Myocyte (in vitro differentiated cells): Measurements from ENCODE around the gene TMEM254. TPM values are rescaled to one million over a fixed set of nuclear protein-coding genes. Genes with fewer than 3 reads are reported as not detected.
A peak's percentile ranks its signal among the peaks of the same experiment; 100 is the strongest.
"Not testable (repeated sequence)": the region's sequence is repeated elsewhere in the genome, so short reads cannot be mapped to it uniquely, and the experiment has no call there.

Experiments
- DNase-seq: peaks from one replicate; pipeline ENCODE4 v3.0.0-alpha.2; 2012; ENCODE audit warnings: low read depth
- polyA plus RNA-seq: library from polyadenylated mRNA; unstranded; fragments of >200 nt; gene quantifications from one replicate; pipeline ENCODE4 v1.2.1, GENCODE V29; 2012; ENCODE audit warnings: missing spikeins
- total RNA-seq: library from RNA; depleted of rRNA; stranded (reverse); fragments of >200 nt; gene quantifications from 2 replicates; pipeline ENCODE4 v1.2.3, GENCODE V29; 2014

The TMEM254 gene, protein sequence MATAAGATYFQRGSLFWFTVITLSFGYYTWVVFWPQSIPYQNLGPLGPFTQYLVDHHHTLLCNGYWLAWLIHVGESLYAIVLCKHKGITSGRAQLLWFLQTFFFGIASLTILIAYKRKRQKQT
- 7.4 and 11.2 TPM in 2 replicates for total RNA-seq
- polyA plus RNA-seq = 12.6 TPM

DNA sequence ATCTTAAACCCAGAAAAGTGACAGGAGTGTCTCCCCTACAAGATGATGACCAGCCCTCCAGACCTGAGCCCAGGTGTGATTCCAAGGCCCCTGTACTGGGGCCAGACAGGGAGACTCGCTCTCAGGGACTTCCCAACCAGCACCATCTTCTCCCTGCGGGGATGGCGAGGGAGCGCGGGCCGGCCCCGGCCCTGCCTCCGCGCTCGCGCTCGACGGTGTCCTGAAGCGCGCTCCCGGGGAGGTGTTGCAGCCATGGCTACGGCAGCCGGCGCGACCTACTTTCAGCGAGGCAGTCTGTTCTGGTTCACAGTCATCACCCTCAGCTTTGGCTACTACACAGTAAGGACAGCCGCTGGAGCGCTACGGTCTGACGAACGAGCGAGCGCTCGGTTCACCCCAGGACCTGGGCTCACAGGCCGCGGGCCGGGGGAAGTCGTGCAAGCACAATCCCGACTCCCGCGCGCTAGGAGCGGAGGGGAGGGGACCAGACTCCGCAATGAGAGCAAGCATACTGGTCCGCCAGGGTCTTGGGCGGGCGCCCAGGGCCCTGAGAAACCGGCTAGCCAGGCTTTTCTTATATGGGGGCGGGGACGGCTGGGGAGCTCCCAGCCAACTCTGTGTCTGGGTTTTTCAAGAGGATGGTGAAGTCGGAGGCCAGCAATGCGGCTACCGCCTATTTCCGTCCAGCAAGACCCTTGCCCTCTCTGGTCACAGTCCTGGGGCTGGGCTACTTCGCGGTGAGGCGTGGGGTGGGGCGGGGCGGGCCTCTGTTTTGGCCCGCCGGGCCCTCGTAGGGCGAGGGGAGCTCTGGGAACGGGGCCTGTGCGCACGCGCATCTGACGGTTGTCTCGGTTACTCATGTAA is at the start of gene TMEM254:
Gene TMEM254 (plus strand): TSS at position 218 of the 864 bp plus-strand sequence. CDS start 35 bp downstream, at position 253.
- DNase-seq = peak; percentile 93

DNA sequence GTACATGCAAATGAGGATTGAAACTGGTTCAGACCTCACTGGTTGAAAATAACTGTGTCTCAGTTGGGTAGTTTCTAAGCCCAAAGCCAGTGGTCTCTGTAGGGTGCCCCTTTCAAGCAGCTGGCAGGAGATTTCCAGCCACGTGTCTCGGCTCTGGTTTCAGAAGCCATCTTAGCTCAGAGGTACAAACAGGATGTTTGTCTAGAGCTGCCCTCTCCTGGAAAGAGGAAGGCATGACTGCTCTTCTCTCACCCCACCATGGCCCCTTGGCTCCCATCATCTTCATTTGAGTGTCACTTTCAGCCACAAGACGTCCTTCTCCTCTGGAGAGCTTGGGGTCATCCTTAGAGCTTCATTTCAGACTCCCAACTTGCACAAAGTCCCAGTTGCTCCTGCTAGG is 49.3 kb upstream of the TMEM254 start:
- peak; percentile 51 for DNase-seq

DNA sequence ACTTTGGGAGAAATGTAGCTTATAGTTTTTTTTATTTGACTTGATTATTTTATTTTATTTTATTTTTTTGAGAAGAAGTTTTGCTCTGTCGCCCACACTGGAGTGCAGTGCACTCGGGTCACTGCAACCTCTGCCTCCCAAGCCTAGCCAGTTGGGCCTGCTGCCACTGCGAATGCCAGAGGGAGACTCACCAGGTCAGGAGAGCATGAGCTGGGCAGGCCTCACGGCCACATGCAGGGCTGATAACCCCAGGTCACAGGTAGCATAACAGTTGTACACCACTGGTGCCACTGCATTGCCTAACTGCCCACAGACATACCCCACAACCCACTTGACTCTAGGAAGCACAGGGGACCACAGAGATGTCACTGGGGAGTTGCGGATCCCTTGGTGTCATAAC is 48.6 kb upstream of the TMEM254 start:
- DNase-seq = not testable (repeated sequence)

DNA sequence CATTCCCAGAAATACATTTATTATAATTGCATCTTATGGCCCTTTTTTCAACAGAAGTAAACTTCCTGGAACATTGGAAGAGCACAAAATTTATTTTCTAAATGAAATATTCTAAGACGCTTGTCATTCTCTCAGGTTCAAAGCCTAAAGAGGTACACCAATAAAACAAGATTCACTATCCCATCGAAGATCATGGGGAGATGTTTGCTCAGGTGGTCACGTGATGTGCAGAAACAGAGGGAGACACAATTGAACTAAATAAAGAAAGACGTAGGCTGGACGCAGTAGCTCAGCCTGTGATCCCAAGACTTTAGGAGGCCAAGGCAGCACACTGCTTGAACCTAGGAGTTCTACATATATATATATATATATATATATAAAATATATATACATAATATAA is 46.0 kb upstream of the TMEM254 start:
- DNase-seq = no peak

DNA sequence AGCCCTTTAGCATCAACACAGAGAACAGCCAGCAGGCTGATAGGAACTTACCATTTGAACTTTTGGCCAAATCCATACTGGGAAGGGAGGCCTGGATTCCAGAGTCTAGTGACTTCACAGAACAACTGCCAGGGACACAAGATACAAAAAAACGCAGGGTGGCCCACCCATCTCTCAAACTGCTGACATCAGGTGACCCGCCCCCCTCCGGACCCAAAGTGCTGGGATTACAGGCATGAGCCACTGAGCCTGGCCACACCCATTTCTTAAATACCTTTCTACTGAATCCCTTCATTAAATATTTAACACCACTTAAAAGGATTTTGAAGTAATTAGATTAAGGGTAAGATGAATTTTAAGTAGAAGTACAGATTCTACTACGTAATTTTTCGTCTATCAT is 43.7 kb upstream of the TMEM254 start:
- not testable (repeated sequence) for DNase-seq

DNA sequence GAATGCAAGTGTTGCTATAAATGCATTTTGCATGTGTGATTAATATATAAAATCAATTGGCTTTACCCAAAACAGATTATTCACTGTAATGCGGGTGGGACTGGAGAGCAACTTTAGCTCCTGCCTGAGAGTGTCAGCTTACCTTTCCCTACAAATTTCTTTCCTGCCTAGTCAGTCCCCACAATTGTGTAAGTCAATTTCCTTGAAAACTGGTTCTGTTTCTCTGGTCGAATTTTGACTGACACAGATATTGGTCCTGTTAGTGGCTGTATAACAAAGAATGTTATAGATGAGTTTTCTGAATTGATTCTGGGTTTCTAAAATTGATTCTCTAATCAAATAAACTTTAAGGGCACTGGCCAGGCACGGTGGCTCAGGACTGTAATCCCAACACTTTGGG is 43.0 kb upstream of the TMEM254 start:
- DNase-seq = not testable (repeated sequence)

DNA sequence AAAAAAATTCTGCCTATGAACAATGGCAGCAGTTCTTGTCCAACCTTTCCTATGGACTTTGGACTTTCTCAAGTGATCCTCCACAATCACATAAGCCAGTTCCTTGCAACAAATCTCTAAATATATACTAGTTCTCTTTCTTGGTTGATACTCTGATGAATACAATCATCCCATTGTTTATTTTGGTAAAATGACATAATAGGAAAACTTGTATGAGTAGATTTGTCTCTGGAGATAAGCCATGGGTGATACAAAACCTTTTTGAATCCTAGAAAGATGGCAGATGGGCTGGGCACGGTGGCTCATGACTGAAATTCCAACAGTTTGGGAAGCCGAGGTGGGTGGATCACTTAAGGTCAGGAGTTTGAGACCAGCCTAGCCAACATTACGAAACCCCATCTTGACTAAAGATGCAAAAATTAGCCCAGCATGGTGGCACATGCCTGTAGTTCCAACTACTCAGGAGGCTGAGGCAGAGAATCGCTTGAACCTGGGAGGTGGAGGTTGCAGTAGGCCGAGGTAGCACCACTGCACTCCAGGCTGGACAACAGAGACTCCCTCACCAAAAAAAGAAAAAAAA is 41.5 kb upstream of the TMEM254 start:
- peak; percentile 9 for DNase-seq

DNA sequence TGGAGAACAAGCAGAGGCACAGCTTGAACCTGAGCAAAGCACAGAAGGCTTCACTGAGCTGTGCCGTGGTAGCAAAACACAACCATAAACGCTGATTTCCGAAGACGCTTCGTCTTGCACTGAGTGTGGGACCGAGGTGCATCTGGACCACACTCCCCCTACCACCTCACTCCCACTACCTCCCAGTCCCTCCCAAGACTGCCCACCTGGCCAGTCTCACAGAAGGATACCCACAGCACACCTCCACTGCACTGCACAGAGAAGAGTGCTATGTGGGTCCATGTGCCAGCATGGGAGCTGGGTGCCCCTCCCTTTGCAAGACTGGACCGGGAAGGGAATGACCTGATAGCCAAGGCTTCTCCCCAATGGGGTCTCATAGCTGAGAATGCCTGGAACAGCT is 40.2 kb upstream of the TMEM254 start:
- not testable (repeated sequence) for DNase-seq

DNA sequence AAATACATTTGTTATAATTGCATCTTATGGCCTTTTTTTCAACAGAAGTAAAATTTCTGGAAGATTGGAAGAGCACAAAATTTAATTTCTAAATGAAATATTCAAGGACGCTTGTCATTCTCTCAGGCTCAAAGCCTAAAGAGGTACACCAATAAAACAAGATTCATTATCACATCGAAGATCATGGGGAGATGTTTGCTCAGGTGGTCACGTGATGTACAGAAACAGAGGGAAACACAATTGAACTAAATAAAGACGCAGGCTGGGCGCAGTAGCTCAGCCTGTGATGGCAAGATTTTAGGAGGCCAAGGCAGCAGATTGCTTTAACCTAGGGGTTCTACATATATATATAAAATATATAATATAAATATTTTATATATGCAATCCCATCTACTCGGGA is 37.3 kb upstream of the TMEM254 start:
- no peak for DNase-seq

DNA sequence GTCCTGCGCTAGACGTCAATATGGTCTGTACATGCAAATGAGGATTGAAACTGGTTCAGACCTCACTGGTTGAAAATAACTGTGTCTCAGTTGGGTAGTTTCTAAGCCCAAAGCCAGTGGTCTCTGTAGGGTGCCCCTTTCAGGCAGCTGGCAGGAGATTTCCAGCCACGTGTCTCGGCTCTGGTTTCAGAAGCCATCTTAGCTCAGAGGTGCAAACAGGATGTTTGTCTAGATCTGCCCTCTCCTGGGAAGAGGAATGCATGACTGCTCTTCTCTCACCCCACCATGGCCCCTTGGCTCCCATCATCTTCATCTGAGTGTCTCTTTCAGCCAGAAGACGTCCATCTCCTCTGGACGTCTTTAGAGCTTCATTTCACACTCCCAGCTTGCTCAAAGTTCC is 33.5 kb upstream of the TMEM254 start:
- not testable (repeated sequence) for DNase-seq

DNA sequence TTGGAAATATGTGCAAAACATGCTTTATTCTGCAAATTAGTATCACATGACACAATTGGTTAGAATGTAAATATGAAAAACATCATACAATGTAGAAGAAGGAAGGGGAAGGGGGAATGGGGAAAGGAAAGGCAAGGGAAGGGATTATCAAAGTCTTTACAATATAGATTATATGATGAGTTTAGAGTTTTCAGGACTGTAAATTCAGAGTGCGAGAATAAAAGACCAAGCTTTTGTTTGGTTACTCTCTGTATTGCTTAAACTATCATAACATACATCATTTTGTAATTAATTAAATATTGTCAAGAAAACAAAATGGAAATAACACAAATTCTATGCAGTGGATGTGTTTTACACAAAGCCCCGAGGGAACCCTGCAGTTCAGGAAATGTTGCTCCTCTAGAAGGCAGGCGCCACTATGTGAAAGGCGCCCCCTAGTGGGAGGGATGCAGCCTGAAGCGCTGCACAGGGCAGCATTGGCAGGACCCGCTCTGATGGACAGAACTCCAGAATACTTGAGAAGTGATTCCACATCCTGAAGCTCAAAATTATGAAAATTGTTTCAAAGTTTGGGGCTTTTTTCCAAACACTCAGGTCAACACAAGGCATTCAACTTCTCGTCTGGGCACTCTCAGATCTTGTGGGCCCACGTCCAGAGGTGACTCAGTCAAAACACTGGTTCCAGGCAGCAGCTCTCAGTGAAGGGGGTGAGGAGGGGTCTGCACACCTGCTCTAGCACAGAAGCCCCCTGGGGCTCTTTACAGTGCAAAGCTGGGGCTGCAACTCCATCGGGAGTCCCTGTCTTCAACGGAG is 31.6 kb upstream of the TMEM254 start:
- peak; percentile 79 for DNase-seq

DNA sequence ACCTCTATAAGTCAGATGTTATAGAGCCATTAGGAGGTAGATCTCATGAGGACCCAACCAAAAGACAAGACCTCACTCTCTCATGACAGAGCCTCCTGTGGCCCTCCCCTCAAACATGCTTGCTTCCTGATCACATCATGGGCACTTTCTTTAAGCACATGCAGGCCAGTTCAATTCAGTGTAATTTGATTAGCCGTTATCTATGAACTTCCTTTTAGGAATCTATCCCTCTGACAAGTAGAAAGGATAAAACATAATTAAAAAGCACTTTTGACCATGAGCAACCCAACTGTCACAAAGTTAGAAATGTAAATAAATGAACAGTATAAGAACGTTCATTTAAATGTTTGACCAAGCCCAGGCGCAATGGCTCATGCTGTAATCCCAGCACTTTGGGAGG is 27.7 kb upstream of the TMEM254 start:
- no peak for DNase-seq

DNA sequence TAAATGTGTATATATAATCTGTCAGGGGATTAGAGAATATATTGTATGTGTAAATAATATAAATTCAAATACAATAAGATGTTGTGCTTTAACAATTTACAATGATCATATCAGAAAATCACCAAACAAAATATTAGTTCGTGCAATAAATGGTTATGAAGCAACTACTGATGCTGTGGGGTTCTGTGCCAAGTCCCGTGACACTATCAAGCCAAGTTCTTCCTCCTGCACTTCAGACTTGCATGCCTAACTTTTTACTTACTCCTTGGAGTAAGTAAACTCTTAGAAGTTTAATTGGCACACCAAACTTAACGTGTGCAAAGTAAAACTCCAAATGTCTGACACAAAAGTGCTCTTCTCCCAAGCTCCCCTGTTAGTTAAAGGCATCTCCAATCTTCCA is 26.5 kb upstream of the TMEM254 start:
- no peak for DNase-seq

DNA sequence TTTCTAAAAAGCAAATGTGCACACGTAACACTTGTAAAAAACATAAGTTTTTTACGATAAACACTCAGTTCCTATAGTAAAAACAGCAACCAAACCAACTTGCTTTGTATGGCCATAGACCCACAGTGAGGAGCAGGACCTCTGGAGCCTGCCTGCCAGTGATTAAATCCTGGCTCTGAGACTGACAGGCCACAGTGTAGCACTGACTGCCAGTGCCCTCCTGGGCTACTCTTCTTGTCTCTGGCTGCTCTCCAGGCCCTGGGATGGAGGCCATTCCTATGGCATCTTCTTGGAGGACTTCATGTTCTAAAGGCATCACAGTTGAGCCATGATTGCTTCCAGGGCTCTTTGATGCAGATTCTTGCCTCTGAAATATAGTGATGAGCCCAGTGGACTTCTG is 22.7 kb upstream of the TMEM254 start:
- no peak for DNase-seq

DNA sequence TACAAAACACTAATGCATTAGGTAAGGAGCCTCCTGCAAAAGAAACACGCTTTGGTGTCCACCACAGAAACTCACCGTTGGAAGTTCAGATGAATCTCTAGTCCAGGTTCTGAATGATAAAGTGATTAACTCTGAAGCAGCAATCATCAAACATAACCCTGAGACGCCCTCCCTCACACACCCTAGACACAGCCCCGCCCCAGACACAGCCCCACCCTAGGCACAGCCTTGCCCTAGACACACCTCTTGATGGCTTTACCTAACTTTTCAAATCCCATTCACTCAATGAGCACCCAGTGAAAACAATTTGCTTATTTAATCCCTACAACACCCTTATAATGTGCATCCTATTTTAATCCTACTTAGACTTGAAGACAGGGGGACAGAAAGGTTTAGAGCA is 21.3 kb upstream of the TMEM254 start:
- DNase-seq = no peak

DNA sequence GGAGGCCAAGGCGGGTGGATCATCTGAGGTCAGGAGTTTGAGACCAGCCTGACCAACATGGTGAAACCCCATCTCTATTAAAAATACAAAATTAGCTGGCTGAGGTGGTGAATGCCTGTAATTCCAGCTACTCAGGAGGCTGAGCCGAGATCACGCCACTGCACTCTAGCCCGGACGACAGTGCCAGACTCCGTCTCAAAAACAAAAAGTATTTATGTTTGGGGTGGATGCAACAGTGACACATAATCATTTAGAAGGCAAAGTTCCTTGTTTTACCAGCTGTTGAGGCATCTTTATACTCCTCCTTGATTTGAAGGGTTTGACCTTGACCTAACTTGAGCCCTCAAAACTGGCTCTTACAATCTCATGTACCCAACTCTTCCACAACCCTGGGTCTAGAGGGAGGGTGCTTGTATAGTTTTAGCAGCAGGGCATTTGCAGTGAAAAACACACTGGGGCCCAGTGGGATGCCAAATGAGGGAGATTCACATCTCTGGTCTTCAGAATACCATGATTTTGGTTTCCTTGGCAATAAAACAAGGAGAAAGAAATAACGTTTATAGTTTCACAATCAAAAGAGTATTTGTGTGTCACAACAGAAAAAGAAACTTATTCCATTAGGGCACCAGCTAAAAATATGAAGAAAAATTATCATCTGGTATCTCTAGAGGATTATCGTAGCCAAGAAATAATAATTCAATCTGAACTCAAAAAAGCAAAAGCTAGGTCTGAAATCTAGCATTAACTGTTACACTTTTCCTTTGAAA is 14.2 kb upstream of the TMEM254 start:
- no peak for DNase-seq

DNA sequence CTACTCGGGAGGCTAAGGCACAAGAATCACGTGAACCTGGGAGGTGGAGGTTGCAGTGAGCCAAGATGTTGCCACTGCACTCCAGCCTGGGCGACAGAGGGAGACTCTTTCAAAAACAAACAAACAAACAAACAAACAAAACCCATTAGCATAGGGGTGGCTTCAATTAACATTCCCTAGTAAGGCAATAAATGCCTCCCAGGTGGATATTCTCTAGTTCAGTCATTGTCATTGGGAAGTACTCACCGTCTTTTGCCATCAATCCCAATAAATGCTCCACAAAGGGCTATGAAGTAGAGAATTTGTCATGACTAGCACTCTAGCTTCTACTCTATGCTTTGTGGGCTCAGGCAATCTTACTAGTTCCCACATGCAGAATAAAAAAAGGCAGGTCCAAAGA is 11.7 kb upstream of the TMEM254 start:
- no peak for DNase-seq

DNA sequence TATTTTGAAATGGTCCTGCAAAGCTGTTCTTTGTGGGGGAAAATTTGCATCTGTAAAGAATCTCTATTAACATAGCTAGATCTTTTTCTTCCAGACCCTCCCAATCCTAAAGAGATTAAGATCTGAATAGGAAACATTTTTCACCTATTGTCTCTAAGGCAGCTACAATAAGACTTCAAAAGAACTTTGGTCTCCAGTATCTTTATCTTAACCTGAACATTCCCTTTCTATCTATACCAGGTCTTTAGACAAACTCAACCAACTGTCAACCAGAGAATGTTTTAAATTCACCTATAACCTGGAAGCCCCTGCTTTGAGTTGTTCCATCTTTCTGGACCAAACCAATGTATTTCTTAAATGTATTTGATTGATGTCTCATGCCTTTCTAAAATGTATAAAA is 10.6 kb upstream of the TMEM254 start:
- DNase-seq = not testable (repeated sequence)

DNA sequence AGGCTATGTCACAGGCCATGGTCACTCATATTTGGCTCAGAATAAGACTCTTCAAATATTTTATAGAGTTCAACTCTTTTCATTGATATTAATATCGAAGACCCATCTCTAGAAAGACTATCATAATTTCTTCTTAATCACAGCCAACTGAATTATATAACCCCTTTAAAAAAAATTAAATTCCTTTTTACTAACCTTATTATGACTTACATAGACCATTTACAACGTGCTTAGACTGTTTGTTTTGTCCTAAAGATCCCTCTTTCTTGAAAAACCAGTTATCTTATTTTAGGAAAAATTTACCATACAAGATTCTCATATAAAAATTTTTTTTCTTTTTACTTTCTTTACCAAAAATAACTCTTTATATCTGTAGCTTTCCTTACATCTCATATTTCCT is 10.2 kb upstream of the TMEM254 start:
- no peak for DNase-seq

DNA sequence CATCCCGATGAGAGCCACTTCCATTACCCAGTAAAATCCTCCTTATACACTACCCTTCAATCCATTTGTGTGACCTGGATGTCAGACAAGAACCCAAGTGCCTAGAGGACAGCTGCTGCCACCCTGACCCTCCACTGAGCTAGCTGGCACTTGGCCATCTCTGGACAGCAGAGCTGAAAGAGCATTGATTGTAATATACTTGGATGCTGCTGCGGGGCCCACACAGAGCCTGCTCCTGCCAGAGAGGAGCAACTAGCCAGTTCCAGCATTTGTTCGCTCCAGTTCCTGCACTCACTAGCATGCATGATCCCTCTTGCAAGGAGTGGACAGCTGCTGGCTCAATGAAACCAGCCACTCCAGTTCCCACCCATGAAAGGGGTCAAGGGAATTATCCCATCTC is 8.4 kb upstream of the TMEM254 start:
- DNase-seq = peak; percentile 63

DNA sequence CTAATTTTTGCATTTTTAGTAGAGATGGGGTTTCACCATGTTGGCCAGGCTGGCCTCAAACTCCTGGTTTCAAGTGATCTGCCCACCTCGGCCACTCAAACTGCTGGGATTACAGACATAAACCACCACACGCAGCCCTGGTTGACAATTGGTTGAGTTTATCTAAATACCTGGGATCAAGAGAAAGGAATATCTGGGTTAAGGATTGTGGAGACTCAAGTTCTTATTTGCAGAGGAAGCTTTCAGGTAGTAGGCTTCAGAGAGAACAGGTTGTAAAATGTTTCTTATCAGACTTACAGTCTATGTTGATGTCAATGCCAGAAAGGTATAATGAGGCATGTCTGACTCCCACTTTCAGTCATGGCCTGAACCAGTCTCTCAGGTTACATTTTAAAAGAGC is 5.9 kb upstream of the TMEM254 start:
- DNase-seq = no peak
